Naive thymus-derived CD4-positive, alpha-beta T cell (primary cell): ENCODE data around the gene PRKN. TPM values are rescaled to one million over a fixed set of nuclear protein-coding genes. Genes with fewer than 3 reads are reported as not detected.

Experiments
- ATAC-seq: fragments of 150-1000 bp; cut with Tn5 transposase; 2 replicates; pipeline ENCODE4 v1.10.0; 2021; ENCODE audit warnings: mild to moderate bottlenecking, moderate library complexity
- CTCF ChIA-PET: fragments of 350-600 bp; sonication (Branson Sonifier 250); formaldehyde crosslinking; loops from one replicate; lab custom pipeline; 2021; ENCODE audit warnings: antibody characterized with exemption; lab: Charles Lee
- POLR2A ChIA-PET: fragments of 350-600 bp; sonication (Branson Sonifier 250); formaldehyde crosslinking; loops from one replicate; lab custom pipeline; 2021; ENCODE audit warnings: antibody characterized with exemption, inconsistent platforms; lab: Charles Lee
- DNase-seq, 9 donors: peaks; one replicate each; pipeline versions ENCODE4 v3.0.0 to v3.0.0-alpha.2; 2020 to 2022; ENCODE audit warnings: mixed read lengths in 1 of 9
- H3K27ac ChIP-seq: one replicate; pipeline ENCODE4 v1.7.0; 2013; ENCODE audit warnings: mild to moderate bottlenecking, low read depth, low read length, moderate library complexity
- H3K27me3 ChIP-seq, 2 donors: one replicate each; pipeline ENCODE4 v1.7.0; 2013; ENCODE audit warnings: low read length in 2 of 2, mild to moderate bottlenecking in 2 of 2, moderate library complexity in 2 of 2; ENCODE audit not compliant: control insufficient read depth in 2 of 2, insufficient read depth in 2 of 2
- H3K36me3 ChIP-seq, 3 experiments: 1 replicate in 2 of 3; 2 replicates in 1 of 3; pipeline ENCODE4 v1.7.0; 2013; ENCODE audit warnings: low read length in 3 of 3, mild to moderate bottlenecking in 3 of 3, moderate library complexity in 1 of 3; ENCODE audit not compliant: insufficient read depth in 3 of 3, control insufficient read depth in 2 of 3
- H3K4me1 ChIP-seq, 2 donors: one replicate each; pipeline ENCODE4 v1.7.0; 2013; ENCODE audit warnings: low read length in 2 of 2, mild to moderate bottlenecking in 2 of 2, moderate library complexity in 1 of 2; ENCODE audit not compliant: control insufficient read depth in 2 of 2, insufficient read depth in 2 of 2
- H3K4me3 ChIP-seq: 2 replicates; pipeline ENCODE4 v1.7.0; 2013; ENCODE audit warnings: mild to moderate bottlenecking, low read length
- H3K9me3 ChIP-seq, 3 experiments: 1 replicate in 2 of 3; 2 replicates in 1 of 3; pipeline ENCODE4 v1.7.0; 2013; ENCODE audit warnings: low read length in 3 of 3; ENCODE audit not compliant: control insufficient read depth in 2 of 3
- H3K27ac Mint-ChIP-seq, 9 donors: one replicate each; pipeline ENCODE4 v1.8.0; 2020 to 2022; ENCODE audit warnings: mixed read lengths in 9 of 9, mild to moderate bottlenecking in 8 of 9, moderate library complexity in 5 of 9, inconsistent platforms in 2 of 9
- H3K27me3 Mint-ChIP-seq, 5 donors: one replicate each; pipeline ENCODE4 v1.8.0; 2021 to 2022; ENCODE audit warnings: mixed read lengths in 5 of 5, mild to moderate bottlenecking in 1 of 5
- H3K36me3 Mint-ChIP-seq, 5 donors: one replicate each; pipeline ENCODE4 v1.8.0; 2020 to 2022; ENCODE audit warnings: mixed read lengths in 5 of 5, mild to moderate bottlenecking in 3 of 5, inconsistent platforms in 1 of 5
- H3K4me1 Mint-ChIP-seq, 7 donors: one replicate each; pipeline ENCODE4 v1.8.0; 2020 to 2022; ENCODE audit warnings: mixed read lengths in 7 of 7, mild to moderate bottlenecking in 3 of 7, inconsistent platforms in 1 of 7
- H3K4me3 Mint-ChIP-seq, 10 donors: one replicate each; pipeline ENCODE4 v1.8.0; 2020 to 2022; ENCODE audit warnings: mild to moderate bottlenecking in 10 of 10, mixed read lengths in 10 of 10, moderate library complexity in 6 of 10, inconsistent platforms in 2 of 10
- H3K9me3 Mint-ChIP-seq, 11 donors: one replicate each; pipeline ENCODE4 v1.8.0; 2020 to 2022; ENCODE audit warnings: mixed read lengths in 11 of 11, mild to moderate bottlenecking in 4 of 11, inconsistent platforms in 1 of 11, moderate library complexity in 1 of 11
- intact Hi-C, 2 donors: fragments of 100-400 bp; cut with micrococcal nuclease; formaldehyde crosslinking; loops; one replicate each; pipeline ENCODE4 v1.15.1; 2023
- polyA plus RNA-seq, 2 donors: library from polyadenylated mRNA; unstranded; fragments of 300-500 nt; fragmentation: Illumina TruSeq; gene quantifications; one replicate each; pipeline ENCODE4 v1.2.3, GENCODE V29; 2021
- total RNA-seq, 6 experiments: library from RNA in 5 of 6; stranded (reverse) in 5 of 6; gene quantifications; 1 replicate in 5 of 6; 2 replicates in 1 of 6; pipeline ENCODE4 v1.2.3 and lab custom pipeline; 2021 to 2026

PRKN gene
- total and polyA plus RNA-seq, 7 experiments from 2014 or later = 0.44 to 10.3 (median 8.1) TPM

- Histone ChIP-seq H3K9me3 (no peaks in the 10 kb centered on the region), H3K4me1 (no peaks in the 10 kb centered on the region), H3K27ac (no peak overlapping the region), H3K27me3 (no peaks in the 10 kb centered on the region), H3K4me3 (no peak overlapping the region), H3K36me3 (no peaks in the 10 kb centered on the region)
- DNase-seq (no peak), ATAC-seq (no peak)
- POLR2A ChIA-PET = no interaction called here
- intact Hi-C loops = no loop called here
- no peaks in the 10 kb centered on the region for H3K27me3 Mint-ChIP-seq
- peaks cover 0 to 12% (median 6%) of the 10 kb centered on the region in 11 donors for H3K9me3 Mint-ChIP-seq
- H3K27ac Mint-ChIP-seq = no peak overlapping the region
- H3K4me1 Mint-ChIP-seq = no peaks in the 10 kb centered on the region
- no peak overlapping the region for H3K4me3 Mint-ChIP-seq
- peaks cover 0 to 24% (median 5%) of the 10 kb centered on the region in 5 donors for H3K36me3 Mint-ChIP-seq
- CTCF ChIA-PET = no interaction called here
These were observed 1178.8 kb downstream of the PRKN start for GRCh38 chr6:161548713-161549296.

GRCh38 chr6:161547617-161548016 is 1179.9 kb downstream of the PRKN start:
- ChIA-PET CTCF (no interaction called here), POLR2A (no interaction called here)
- no peaks in the 10 kb centered on the region for H3K9me3 ChIP-seq
- peaks cover 0 to 16% (median 5%) of the 10 kb centered on the region in 5 donors for H3K36me3 Mint-ChIP-seq
- peaks cover 0 to 8% (median 3%) of the 10 kb centered on the region in 11 donors for H3K9me3 Mint-ChIP-seq
- intact Hi-C loops = no loop called here
- H3K36me3 ChIP-seq = no peaks in the 10 kb centered on the region
- DNase-seq (no peak), ATAC-seq (no peak)
- no peak overlapping the region for H3K4me3 ChIP-seq
- no peaks in the 10 kb centered on the region for H3K4me1 ChIP-seq
- no peaks in the 10 kb centered on the region for H3K4me1 Mint-ChIP-seq
- H3K27ac Mint-ChIP-seq = no peak overlapping the region
- H3K27me3 Mint-ChIP-seq = no peaks in the 10 kb centered on the region
- H3K27ac ChIP-seq = no peak overlapping the region
- no peaks in the 10 kb centered on the region for H3K27me3 ChIP-seq
- no peak overlapping the region for H3K4me3 Mint-ChIP-seq

DNA sequence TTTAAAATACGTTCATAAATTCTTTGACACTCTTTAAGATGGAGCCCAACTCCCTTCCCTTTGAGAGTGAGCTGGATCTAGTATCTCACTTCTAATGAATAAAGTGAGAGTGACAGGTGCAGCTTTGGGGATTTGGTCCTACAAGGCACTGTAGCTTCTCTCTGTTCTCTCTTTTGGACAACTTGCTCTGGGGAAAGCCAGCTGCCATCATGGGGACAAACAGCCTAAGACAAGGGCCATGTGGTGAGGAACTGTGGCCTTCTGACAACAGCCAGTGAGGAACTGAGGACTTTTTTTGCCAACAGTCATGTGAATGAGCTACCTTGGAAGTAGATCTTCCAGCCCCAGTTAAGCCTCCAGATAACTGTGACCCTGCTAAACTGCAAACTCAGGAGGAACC is 1180.9 kb downstream of the PRKN start:
- no peak overlapping the region for H3K4me3 ChIP-seq
- H3K4me1 Mint-ChIP-seq = no peaks in the 10 kb centered on the region
- no peaks in the 10 kb centered on the region for H3K27me3 Mint-ChIP-seq
- H3K36me3 Mint-ChIP-seq = peaks cover 0 to 13% (median 4%) of the 10 kb centered on the region in 5 donors
- H3K9me3 ChIP-seq = no peaks in the 10 kb centered on the region
- ChIA-PET CTCF (interaction anchor here (0.6 kb wide), 1 partner anchor 435 kb away, joined by 3 read pairs; no protein-coding TSS in a partner anchor), POLR2A (no interaction called here)
- peaks cover 0 to 5% (median under 1%) of the 10 kb centered on the region in 11 donors for H3K9me3 Mint-ChIP-seq
- H3K36me3 ChIP-seq = no peaks in the 10 kb centered on the region
- H3K27ac ChIP-seq = no peak overlapping the region
- H3K27me3 ChIP-seq = no peaks in the 10 kb centered on the region
- no peaks in the 10 kb centered on the region for H3K4me1 ChIP-seq
- H3K4me3 Mint-ChIP-seq = no peak overlapping the region
- no peak for ATAC-seq
- H3K27ac Mint-ChIP-seq = no peak overlapping the region
- intact Hi-C loops = no loop called here
- DNase-seq = no peak

DNA sequence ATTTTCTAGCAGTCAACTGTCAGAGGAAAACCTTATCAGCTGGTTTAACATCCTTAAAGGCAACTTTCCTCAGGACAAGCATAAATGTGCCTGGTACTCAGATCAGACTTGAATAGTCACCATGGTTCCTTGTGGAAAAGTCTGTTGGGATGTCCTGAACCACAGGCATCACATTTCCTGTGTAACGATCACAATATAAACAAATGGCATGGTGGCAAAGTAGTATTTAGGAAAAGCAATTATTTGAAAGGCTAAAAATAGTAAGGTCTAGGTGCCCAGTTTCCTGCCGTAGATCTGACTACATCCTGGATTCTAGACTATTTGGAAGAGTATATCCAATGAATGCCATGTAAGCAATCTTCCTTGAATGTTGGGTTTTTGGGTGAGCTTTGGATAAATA is 1181.8 kb downstream of the PRKN start:
- Histone ChIP-seq H3K27ac (no peak overlapping the region), H3K4me1 (no peaks in the 10 kb centered on the region), H3K4me3 (no peak overlapping the region), H3K9me3 (no peaks in the 10 kb centered on the region), H3K36me3 (no peaks in the 10 kb centered on the region), H3K27me3 (no peaks in the 10 kb centered on the region)
- H3K4me1 Mint-ChIP-seq = no peaks in the 10 kb centered on the region
- ATAC-seq (no peak), DNase-seq (no peak)
- H3K36me3 Mint-ChIP-seq = peaks cover 0 to 10% (median 0%) of the 10 kb centered on the region in 5 donors
- H3K4me3 Mint-ChIP-seq = no peak overlapping the region
- peaks cover 0 to 4% (median 0%) of the 10 kb centered on the region in 11 donors for H3K9me3 Mint-ChIP-seq
- ChIA-PET POLR2A (interaction anchor here (0.8 kb wide), 1 partner anchor 690 kb away, joined by 4 read pairs; no protein-coding TSS in a partner anchor), CTCF (no interaction called here)
- no peak overlapping the region for H3K27ac Mint-ChIP-seq
- intact Hi-C loops = no loop called here
- no peaks in the 10 kb centered on the region for H3K27me3 Mint-ChIP-seq

- Histone ChIP-seq H3K4me1 (no peaks in the 10 kb centered on the region), H3K4me3 (no peak overlapping the region), H3K27ac (no peak overlapping the region), H3K9me3 (no peaks in the 10 kb centered on the region), H3K27me3 (no peaks in the 10 kb centered on the region), H3K36me3 (no peaks in the 10 kb centered on the region)
- Mint-ChIP-seq H3K36me3 (peaks cover 0 to 4% (median 0%) of the 10 kb centered on the region in 5 donors), H3K9me3 (peaks cover 0 to 1% (median 0%) of the 10 kb centered on the region in 11 donors), H3K4me3 (no peak overlapping the region), H3K4me1 (no peaks in the 10 kb centered on the region), H3K27ac (no peak overlapping the region), H3K27me3 (no peaks in the 10 kb centered on the region)
- CTCF ChIA-PET = no interaction called here
- no peak for DNase-seq
- intact Hi-C loops = no loop called here
- no peak for ATAC-seq
- POLR2A ChIA-PET = interaction anchor here (0.8 kb wide), 1 partner anchor 691 kb away, joined by 4 read pairs; no protein-coding TSS in a partner anchor
These were observed 1182.6 kb downstream of the PRKN start for GRCh38 chr6:161544801-161545480.

GRCh38 chr6:161543684-161544309 is 1183.8 kb downstream of the PRKN start:
- no peak overlapping the region for H3K4me3 ChIP-seq
- ATAC-seq (no peak), DNase-seq (no peak)
- no peaks in the 10 kb centered on the region for H3K4me1 ChIP-seq
- H3K27ac ChIP-seq = no peak overlapping the region
- intact Hi-C loops = no loop called here
- H3K36me3 ChIP-seq = no peaks in the 10 kb centered on the region
- Mint-ChIP-seq H3K4me3 (no peak overlapping the region), H3K9me3 (no peaks in the 10 kb centered on the region), H3K27me3 (no peaks in the 10 kb centered on the region), H3K4me1 (no peaks in the 10 kb centered on the region), H3K36me3 (peaks cover 0 to 4% (median 0%) of the 10 kb centered on the region in 5 donors), H3K27ac (no peak overlapping the region)
- H3K27me3 ChIP-seq = no peaks in the 10 kb centered on the region
- no peaks in the 10 kb centered on the region for H3K9me3 ChIP-seq
- ChIA-PET POLR2A (no interaction called here), CTCF (no interaction called here)
